NCI-H1048 (cell line): ENCODE measurements around the gene EZH1.
A peak's percentile ranks its signal among the peaks of the same experiment; 100 is the strongest.
"Not testable (repeated sequence)": the region's sequence is repeated elsewhere in the genome, so short reads cannot be mapped to it uniquely, and the experiment has no call there.

ENCODE experiments used
- DNase-seq: peaks from one replicate; lab custom pipeline; 2025; lab: John Stamatoyannopoulos, UW

The EZH1 gene

GRCh38 chr17:42772945-42773289 lies 28.1 kb upstream of the EZH1 start:
- DNase-seq = no peak

- DNase-seq = not testable (repeated sequence)
Observed at GRCh38 chr17:42769964-42770363, 25.1 kb upstream of the EZH1 start.

GRCh38 chr17:42768006-42768405 lies 23.2 kb upstream of the EZH1 start:
- not testable (repeated sequence) for DNase-seq

DNA sequence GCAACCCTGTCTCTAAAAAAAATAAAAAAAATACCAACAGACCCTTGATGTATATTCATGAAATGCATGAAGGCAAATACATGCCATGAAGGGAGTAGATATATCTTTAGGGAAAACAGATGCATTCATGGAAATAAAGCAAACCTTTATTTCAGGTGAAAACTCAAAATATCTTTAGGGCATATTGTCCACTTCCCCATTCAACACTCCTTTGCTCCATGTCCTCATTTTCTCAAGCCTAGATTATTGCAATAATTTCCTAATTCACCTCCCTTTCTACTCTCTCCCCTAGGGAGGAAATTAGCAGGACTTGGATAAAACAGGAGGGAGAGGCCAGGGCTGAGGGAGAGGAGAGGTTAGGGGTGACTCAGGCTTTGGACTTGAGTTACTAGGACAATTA lies 22.7 kb upstream of the EZH1 start:
- no peak for DNase-seq

- no peak for DNase-seq
Observed at GRCh38 chr17:42766124-42766523, 21.3 kb upstream of the EZH1 start.

GRCh38 chr17:42761638-42762037 lies 16.8 kb upstream of the EZH1 start:
- no peak for DNase-seq

DNA sequence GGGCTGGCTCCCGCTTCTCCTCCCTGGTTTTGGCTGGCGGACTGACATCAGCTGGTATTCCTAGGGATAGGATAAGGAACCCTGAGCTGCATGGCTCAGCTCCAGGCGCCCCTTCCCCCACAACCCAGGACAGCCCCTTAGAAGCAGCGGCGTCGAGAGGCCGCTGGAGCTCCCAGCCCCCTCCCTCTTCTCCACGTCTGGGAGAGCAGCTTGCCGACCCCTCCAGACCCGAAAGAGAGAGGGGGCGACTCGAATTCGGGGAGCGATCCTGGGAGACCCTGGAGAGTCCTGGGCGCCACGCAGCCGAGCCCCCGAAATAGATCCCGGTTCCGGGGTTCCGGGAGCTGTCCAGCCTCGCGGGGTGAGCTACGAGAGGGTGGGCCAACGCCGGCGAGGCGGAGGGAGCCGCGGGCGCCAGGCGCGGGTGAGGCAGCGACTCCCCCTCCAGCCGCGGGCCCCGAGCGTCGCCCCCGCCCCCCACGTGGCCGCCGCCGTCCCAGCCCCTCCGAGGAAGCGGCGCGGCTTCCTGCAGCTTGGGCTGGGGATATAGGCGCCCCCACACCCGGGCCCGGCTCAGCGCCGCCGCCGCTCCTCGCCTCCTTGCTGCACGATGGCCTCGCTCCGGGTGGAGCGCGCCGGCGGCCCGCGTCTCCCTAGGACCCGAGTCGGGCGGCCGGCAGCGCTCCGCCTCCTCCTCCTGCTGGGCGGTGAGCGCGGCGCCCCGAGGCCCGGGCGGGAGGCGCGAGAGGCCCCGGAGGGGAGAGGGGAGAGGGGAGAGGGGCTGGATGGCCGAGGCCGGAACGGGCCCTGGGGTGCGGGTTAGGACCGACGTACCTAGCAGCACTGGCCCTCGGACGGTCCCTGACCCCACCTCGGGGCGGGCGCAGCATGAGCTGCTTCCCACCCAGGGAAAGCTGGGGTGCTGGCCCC lies 16.1 kb upstream of the EZH1 start, which contains the start of gene RAMP2:
RAMP2 (plus strand) TSS at position 576 of the 930 bp plus-strand sequence; CDS start at position 611, 35 bp downstream.
- no peak for DNase-seq

- no peak for DNase-seq
Observed at GRCh38 chr17:42759982-42760651, 15.3 kb upstream of the EZH1 start.

DNA sequence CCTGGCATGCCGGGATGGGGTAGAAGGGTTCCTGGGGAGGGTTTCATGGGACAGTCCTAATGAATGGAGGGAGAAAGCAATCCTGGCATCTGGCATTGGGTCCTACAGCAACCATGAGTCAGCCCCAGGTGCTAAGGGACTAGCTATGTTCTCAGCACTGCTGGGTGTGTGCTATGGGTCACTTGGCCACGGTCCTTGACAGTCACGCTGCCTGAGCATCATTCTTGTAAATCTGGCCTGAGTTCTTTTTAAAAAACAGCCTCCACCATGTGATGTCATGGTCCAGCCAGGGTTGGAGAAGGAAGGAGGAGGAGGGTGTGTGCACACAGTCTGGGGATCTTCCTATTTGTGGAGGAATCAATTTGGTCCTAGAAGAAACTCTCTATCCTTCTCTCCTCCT lies 9.9 kb upstream of the EZH1 start:
- no peak for DNase-seq

GRCh38 chr17:42751628-42752027 lies 6.8 kb upstream of the EZH1 start:
- DNase-seq = no peak

DNA sequence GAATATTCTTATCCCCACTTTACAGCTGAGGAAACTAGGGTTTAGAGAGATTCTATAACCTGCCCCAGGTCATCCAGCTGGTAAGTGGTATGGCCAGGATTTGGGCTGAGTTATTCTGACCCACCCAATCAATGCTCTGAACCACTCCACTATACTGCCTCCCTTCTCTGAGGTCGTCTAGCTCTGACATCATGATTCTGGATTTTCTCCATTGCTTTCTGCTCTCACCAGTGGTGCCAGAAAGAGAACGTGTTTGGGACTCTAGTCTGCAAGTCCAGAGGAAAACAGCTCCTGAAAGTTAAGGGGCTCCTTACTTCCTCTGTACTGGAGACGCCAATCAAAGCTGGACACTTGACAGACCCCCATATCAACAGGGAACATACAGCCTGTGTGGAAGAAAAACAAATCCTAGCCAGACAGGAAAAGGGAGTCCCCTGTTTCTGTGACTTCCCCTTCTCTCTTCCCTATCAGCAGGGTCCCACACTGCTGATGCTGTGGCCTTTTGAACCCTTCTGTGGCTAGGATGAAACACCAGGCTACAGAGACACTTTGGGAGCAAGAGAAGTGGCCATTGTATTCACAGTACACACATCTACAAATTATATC lies 6.0 kb upstream of the EZH1 start:
- no peak for DNase-seq

DNA sequence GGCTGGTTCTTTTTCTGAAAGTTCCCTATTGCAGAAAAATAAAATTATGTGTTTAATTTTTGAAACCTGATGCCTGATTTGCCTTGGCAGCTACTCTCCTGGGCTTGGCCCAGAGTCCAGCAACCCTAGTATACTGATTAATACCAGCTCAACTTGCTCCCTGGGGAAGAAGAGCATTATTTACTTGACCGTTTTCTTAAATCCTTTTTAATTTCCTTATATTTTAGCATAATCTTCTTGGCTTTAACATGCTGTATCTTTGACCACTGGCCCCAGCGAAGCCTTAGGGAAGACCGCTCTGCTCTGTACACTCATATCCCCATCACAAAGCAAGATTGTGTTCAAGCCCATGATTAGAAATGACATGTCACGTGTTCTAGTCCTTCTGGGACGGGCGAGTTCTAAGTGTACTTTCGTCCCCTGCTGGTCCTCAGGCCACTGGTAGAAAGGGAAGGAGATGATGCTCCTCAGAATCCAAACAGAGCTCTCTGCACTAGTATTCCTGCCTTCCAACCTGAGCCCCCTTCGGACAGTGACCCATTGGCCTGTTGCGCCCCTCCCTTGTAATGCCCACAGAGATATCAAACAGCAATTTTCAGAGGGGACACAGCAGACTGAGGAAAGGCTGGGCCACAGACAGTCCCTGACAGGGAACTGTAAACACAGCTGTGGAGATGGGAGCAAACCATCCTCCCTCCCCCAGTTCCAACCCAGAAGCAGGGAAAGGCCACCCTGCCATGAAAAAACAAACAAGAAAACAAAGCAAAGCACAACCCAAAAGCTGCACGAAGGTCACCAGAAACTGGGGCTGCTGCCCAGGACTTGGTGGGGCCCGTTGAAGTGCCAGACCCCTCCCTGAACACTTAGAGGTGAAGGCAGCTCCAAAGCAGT lies 4.3 kb upstream of the EZH1 start:
- DNase-seq = no peak

DNA sequence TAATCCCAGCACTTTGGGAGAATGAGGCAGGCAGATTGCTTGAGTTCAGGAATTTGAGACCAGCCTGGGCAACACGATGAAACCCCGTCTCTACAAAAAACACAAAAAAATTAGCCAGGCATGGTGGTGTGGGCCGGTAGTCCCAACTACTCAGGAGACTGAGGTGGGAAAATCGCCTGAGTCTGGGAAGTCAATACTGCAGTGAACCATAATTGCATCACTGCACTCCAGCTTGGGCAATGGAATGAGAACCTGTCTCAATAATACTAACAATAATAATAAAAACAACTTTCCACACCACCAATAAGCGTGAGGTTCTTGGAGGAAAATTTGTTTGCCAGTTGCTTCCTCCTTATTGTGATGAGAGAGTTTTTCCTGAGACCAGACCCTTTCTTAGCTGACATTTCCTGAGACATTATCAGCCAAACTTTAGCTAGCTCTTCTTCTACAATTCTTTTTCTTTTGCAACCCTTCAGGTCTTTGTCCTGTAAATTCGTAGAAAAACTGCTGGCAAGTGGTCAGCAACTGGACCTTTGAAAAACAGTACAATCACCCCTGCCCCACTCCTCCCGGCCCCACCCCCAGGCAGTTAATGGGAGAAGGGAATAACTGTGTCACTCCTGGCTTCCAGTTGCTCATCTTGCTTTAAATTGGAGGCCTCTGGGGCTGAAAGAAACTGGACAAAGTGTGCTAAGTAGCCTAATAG lies 3.5 kb upstream of the EZH1 start:
- DNase-seq = no peak

DNA sequence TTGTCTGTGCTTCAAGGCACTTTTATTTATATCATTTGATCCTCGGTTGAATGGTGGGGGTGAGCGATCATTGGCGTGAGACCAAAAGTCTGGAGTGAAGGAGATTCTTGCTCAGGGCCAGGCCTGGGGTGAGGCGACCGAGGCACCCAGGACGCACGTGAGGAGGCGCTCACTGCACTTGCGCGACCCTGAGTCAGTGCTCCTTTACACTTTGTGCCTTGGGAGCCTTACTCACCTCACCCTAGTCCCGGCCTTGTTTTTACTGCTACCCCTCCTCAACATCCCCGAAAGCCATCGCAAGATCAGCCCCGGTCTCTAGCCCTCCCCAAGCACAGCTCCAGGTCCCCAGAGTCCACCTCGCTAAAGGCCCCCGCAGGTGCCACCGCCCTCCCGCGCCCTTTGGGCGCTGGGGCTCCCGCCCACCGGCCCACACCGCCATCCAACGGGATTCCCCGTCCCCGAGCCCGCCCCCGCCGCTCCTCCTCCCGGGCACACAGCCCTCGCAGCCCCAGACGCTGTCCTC lies 496 bp downstream of the EZH1 start:
- no peak for DNase-seq

- DNase-seq = no peak
Observed at GRCh38 chr17:42743595-42744282, 1.1 kb downstream of the EZH1 start.

- not testable (repeated sequence) for DNase-seq
Observed at GRCh38 chr17:42742916-42743315, 1.9 kb downstream of the EZH1 start.

DNA sequence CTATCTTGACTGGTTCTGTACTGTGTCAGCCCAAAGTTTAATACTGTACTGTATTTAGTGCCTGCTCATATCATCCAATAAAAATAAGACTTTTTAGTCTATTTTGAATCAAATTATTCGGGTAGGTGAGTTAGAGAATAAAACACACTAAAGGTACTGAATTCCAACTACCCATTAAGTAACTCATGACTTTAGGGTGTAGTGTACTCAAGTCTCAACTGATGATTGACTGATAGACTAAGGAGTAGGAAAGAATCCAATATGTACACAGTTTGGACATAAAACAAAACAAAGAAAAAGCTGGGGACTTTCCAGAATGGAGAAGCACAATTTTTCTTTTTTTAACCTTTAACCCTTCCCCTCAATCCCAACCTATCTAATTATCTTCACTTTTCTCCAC lies 4.1 kb downstream of the EZH1 start:
- no peak for DNase-seq

- DNase-seq = no peak
Observed at GRCh38 chr17:42725143-42725542, 19.7 kb downstream of the EZH1 start.

- no peak for DNase-seq
Observed at GRCh38 chr17:42723636-42724035, 21.2 kb downstream of the EZH1 start.

GRCh38 chr17:42720996-42721583 lies 23.8 kb downstream of the EZH1 start:
- DNase-seq = peak; percentile 46
